Fibroblast of peridontal ligament (primary cell): Measurements from ENCODE around the gene DHX8.
"Not testable (repeated sequence)": the region's sequence is repeated elsewhere in the genome, so short reads cannot be mapped to it uniquely, and the experiment has no call there.

Source experiments
- DNase-seq: peaks from one replicate; pipeline ENCODE4 v3.0.0-alpha.2; 2010; ENCODE audit errors: extremely low read depth

Gene DHX8

DNA sequence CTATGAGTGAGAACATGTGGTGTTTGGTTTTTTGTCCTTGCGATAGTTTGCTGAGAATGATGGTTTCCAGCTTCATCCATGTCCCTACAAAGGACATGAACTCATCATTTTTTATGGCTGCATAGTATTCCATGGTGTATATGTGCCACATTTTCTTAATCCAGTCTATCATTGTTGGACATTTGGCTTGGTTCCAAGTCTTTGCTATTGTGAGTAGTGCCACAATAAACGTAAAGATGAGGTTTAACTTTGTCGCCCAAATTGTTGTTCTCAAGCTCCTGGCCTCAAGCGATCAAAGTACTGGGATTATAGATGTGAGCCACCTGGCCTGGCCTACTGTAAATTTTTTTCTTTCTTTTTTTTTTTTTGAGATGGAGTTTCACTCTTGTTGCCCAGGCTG lies 21.2 kb upstream of the DHX8 start:
- DNase-seq: not testable (repeated sequence)

DNA sequence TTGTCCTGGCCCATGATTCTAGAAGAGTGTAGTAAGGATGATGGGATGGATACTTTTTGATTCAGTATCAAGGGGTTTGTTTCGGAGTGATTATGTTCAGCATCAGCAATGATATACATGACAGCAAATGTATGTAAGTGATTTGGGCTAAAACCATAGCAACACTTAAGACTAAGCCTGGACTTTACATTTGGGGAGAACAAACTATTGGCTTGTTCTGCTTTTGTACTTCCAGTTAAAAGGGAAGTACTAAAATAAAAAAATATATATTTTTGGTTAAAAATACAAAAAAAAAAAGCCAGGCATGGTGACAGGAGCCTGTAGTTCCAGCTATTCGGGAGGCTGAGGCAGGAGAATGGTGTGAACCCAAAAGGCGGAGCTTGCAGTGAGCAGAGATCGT lies 20.5 kb upstream of the DHX8 start:
- DNase-seq: no peak

DNA sequence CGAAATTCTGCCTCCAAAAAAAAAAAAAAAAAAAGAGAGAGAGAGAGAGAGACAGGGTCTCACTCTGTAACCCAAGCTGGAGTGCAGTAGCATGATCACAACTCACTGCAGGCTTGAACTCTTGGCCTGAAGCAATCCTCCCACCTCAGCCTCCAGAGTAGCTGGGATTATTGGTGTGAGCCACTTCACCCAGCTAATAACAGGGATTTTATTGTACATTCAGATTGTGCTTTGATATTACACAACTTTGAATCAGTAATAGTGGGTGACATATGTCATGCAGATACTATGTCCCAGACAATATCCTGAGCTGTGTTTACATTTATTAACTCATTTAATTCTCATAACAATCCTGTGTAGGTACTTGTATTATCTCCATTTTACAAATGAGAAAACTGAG lies 19.7 kb upstream of the DHX8 start:
- DNase-seq: no peak

DNA sequence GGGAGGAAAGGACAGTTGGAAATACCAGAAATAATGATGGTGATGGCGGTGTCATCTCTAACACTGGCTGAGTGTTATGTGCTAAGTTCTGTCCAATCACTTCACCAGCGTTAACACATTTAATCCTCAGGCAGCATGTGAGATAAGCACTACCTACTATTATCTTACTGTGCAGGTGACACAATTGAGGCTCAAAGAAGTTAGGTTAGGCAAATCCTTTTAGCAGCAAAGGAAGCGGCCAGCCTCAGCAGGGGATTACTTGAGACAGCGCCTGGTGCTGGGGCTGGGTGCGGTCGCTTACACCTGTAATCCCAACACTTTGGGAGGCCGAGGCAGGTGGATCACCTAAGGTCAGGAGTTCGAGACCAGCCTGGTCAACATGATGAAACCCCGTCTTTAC lies 18.7 kb upstream of the DHX8 start:
- DNase-seq: no peak

DNA sequence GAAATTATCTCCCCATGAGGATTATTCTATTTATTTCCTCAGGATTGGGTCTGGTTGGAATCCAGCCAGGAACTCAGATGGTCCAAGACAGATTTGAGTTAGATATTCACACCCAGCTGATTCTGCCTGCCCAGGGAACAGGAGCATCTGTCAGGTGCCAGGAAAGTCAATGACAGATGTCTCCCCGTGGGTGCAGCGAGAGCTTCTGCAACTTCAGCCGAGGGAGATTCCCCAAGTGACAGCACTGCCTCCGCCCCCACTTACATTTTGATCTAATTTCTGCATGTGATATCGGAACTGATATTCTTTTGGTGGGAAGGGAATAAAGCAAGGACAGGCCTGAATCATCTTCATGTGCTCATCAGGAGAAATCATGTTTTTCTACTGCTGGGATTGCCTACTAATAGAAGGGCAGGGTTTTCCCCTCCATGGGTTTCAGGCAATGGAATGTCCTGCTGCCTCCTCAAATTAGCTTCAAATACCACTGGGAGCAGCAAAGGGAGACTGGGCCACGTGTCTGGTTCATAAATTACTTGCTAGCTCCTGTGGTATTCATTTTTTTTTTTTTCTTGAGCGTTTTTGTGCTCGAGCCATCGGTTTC lies 15.7 kb upstream of the DHX8 start:
- DNase-seq: peak; percentile 94

DNA sequence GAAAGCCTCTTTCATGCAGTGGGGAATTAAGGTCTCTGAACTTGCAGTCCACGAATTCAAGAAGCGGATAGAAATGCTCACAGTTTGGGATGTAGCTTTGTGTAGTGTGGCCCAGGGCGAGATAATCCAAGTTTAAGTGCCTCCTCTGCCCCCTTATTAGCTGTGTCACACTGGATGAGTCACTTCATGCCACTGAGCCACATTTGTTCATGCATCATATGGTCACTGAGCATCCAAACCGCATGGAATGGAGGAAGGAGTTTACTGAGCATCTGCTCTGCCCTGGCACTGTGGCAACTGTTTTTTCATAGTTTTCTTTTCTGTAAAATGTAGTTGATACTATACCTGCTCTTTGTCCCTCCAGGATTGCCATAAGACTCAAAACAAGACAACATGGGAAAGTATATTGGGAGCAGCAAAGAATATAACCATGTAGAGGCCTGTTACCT lies 15.1 kb upstream of the DHX8 start:
- DNase-seq: peak; percentile 70

DNA sequence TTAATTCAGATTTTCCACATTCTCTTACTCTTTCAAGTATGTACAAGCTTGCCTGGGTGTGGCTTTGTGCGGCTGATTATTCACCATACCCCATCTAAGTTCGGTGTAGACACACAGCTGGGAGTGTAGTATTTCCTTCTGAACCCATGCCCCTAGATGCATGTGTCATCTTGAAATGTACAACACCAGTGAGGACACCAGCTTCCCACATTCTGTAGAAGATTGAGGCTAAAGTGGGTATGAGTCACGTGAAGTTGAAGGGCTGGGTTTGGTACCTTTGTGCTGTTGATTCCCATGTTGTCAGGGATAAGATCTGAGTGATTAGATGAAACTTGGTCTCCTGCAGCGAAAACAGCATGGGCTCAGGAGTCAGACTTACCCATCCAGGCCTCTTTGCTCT lies 14.6 kb upstream of the DHX8 start:
- peak; percentile 86 for DNase-seq

DNA sequence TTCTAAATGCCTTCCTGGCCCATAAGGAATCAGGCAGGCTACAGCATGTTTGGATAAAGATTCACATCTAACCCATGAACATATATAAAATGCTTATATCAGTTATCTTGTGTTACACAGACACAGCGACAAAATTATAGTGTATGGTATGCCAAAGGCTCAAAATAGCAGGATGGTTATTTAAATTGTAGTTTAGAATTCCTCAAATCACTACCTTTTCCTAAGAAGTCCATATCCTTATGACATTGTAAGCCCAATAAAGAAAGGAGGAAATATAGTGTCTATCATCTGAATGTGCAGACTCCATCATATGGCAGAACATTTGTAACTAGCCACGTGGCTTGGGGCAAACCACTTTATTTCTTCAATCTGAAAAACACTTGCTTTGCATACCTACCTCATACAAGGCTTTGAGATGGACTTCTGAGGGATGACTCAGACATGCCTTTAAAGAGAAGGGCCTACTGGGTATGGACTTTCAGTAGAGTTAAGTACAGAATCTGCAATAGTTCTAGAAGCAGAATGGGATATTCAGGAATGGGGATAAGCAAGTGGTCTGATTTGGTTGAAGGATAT lies 12.1 kb upstream of the DHX8 start:
- DNase-seq: no peak

DNA sequence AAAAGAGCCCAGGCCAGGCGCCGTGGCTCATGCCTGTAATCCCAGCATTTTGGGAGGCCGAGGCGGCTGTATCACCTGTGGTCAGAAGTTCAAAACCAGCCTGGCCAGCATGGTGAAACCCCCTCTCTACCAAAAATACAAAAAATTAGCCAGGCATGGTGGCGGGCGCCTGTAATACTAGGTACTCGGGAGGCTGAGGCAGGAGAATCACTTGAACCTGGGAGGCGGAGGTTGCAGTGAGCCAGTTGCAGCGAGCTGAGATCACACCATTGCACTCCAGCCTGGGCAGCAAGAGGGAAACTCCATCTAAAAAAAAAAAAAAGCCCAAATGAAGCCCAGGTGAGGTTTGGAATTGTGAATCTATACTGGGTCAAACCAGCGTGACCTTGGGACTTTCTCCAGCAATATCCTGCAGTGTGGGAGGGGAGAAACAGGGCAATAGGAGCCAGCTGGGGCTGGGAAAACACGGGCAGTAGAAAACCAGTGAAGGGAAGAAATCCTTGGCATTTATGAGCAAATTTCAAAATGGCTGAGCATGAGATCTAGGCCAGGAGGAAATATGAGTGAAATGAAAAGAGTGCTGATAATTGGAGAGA lies 8.2 kb upstream of the DHX8 start:
- DNase-seq: no peak

DNA sequence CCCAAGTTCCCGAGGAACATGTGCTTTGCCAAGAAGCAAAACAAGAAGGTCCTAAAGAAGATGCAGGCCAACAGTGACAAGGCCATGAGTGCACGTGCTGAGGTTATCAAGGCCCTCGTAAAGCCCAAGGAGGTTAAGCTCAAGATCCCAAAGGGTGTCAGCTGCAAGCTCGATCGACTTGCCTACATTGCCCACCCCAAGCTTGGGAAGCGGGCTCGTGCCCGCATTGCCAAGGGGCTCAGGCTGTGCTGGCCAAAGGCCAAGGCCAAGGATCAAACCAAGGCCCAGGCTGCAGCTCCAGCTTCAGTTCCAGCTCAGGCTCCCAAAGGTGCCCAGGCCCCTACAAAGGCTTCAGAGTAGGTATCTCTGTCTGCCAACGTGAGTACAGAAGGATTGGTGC lies 7.5 kb upstream of the DHX8 start:
- DNase-seq: not testable (repeated sequence)

DNA sequence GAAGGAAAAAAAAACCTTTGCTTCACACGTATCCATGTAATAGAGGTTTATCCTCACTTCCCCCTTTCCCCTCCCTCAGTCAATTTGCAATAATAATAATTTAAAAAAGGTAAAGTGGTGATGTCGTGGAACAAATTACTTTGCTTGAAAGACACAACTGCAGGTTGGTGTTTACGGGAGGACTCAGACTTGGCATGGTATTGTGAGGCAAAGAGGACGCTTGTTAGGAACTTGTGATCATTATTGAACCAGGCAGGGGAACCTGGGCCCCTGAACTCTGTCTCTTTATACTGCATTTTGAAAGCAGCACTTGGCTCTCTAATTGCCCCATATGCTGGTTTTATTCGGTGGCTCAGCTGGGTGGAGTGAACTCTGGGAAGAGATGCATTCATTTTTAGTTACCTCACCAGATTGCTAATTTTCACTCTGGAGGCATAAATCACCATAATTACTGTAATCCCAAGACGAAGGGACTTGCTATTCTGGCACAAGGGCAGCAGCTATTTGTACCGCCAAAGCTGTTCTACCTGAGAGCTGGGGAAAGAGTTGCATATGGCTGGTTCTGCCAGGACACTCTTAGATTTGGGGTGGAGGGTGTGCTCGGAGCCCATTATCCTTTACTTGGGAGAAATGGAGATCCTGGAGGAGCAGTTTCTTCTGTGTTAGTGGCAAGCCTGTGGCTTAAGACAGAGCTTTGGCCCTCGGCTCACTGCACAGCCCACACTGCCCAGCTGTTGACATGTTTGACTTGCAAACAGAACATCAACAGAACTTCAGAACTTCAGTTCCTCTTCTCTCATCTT lies 5.7 kb upstream of the DHX8 start:
- no peak for DNase-seq

DNA sequence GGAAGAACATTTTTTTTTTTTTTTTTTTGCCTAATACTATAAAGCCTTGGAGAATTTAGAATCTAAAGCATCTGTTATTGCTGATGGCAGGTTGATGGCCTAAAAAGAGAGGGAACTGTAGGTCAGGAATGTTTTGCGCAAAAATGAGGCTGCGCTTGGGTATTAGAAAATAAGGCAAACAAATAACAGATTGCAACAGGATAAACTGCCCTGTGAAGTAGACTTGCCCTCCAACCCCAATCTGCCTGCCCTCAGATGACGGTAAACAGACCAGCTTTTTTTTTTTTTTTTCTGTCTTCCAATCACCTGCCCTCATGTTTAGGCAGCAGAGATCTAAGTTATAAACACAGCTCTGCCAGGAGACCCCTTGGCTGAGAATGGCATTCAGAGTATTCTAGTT lies 3.8 kb upstream of the DHX8 start:
- no peak for DNase-seq

DNA sequence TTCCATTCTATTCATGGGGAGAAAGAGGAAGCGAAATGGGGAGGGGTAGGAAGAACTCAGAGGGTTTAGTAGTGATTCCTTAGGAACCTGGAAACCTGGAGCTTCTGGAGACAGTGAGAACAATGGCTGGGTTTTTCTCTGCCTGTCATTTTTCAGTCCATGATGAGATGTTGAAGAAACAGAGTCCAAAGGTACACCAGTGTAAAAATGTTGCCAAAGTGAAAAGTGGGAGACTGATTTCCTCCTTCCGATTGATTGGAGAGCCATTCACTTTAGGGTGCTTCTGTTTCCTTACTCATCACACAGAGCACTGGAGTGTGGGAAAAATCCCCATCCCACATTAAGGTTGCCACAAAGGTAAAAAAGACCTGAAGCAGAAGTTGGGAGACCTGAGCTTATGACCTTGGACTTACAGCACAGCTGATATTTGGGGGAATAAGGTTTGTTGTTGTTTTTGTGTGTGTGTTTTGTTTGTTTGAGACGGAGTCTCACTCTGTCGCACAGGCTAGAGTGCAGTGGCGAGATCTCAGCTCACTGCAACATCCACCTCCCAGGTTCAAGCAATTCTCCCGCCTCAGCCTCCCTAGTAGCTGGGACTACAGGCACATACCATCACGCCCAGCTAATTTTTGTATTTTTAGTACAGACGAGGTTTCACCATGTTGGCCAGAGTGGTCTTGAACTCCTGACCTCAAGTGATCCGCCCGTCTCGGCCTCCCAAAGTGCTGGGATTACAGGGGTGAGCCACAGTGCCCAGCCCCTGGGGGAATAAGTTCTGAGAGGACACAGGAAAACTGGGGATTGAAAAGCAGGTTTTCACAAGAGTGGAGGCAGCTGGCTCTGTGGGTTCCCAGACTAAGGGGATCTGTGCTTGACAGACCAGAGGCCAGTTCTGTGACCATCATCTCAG lies 1.4 kb upstream of the DHX8 start:
- no peak for DNase-seq

DNA sequence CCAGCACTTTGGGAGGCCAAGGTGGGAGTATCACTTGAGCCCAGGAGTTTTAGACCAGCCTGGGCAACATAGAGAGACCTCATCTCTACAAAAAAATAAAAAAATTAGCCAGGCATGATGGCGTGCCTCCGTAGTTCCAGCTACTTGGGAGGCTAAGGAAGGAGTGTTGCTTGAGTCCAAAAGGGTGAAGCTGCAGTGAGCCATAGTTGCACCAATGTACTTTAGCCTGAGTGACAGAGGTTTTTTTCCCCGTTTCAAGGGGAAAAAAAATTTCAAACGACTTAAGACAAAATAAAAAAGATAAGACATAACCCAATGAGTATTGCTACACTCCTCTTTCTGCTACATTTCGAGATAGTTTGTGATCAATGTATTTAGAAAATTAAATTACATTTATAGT lies 6.8 kb downstream of the DHX8 start:
- DNase-seq: no peak

DNA sequence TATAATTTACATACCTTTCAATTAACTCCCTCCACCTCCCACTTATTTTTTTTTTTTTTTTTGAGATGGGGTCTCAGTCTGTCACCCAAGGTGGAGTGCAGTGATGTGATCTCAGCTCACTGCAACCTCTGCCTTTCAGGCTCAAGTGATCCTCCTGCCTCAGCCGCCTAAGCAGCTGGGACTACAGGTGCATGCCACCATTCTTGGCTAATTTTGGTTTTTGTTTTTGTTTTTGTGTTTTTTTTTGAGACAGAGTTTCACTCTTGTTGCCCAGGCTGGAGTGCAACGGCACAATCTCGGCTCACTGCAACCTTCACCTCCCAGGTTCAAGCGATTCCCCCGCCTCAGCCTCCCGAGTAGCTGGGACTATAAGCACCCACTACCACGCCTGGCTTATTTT lies 25.7 kb downstream of the DHX8 start:
- DNase-seq: not testable (repeated sequence)

DNA sequence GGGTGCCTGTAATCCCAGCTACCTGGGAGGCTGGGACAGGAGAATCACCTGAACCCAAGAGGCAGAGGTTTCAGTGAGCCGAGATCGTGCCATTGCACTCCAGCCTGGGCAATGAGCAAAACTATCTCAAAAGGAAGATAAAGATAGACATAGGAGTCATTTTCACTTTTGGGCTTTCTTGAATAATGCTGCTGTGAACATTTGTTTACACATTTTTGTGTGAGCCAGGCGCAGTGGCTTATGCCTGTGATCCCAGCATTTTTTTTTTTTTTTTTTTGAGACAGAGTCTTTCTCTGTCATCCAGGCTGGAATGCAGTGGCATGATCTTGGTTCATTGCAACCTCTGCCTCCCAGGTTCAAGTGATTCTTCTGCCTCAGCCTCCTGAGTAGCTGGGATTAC lies 27.4 kb downstream of the DHX8 start:
- DNase-seq: not testable (repeated sequence)

DNA sequence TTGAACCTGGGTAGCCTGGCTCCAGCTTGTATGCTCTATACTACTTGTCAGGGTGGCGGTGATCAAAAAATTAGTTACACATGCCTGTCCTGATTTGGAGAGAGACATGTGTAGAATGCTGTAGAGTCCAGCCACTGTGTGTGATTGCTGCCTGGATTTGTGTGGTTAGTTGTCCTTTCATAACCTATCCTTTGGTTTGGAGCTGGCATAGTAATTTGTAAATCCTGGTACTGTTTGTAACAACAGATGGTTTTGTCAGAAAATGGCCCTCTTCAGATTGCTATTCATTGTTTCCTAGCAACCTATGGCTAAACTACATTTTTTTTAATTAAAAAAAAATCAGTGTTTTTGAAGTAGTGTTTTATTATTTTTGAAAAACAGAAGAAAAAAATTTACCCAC lies 31.9 kb downstream of the DHX8 start:
- peak; percentile 79 for DNase-seq

DNA sequence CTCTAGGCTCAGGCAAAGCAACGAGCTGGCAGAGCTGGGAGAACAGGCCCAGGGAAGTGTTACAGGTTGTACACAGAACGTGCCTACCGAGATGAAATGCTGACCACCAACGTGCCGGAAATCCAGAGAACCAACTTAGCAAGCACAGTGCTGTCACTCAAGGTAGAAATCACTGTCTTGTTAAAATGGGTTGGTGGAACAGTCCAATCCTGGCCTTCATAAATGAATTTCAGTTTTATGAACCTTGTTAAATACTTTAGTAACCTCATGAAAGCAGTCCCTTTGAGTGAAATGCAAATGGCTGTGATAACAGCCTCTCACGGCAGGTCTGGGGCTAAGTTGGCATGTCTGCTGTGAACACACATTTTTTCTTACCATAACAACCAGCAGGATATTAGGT lies 33.4 kb downstream of the DHX8 start:
- DNase-seq: no peak

DNA sequence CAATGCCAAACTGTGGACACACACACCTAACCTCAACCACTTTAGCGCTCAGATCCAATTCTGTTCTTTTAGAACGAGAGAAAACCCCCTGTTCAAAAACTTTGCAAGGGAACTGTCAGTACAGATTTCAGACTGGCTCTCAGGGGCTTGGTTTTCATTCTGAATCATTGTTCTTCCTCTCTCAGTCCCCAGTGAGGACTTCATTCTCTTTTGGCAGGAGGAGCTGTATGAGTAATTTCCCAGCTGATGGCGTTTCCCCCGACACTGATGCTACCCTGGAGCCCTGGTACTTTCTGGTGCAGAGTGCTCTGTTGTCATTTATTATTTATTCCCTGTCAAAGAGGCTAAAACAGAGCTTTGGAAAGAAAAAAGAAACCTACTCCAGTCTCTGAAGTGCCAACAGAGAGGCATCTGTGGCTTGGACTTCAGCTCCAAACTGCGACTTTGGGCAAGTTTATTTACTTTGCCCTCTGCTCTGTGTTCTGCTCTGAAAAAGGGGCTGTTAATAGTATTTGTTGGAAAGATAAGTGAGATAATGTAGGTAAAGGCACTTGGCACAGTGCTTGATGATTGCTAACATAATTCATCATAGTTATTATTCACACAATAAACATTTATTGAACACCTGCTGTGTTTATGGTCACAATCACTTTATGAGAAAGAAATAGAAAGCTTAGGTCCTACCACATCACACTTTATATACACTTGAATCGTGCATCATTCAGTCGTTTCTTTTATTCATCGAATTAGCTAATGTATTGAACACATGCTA lies 34.0 kb downstream of the DHX8 start:
- peak; percentile 82 for DNase-seq

DNA sequence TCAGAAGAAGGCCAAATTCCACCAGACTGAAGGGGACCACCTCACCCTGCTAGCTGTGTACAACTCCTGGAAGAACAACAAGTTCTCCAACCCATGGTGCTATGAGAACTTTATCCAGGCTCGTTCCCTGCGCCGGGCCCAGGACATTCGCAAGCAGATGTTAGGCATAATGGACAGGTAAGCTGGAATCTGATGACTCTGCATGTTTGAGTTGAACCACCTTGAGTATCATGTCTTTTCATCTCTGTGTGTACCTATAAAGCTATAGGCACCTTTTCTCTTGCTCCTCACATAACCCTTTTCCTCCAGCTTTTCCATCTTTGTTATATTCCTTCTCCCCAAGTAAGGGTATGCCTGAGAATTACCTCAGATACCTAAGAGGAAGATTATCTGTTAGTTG lies 37.6 kb downstream of the DHX8 start:
- no peak for DNase-seq

DNA sequence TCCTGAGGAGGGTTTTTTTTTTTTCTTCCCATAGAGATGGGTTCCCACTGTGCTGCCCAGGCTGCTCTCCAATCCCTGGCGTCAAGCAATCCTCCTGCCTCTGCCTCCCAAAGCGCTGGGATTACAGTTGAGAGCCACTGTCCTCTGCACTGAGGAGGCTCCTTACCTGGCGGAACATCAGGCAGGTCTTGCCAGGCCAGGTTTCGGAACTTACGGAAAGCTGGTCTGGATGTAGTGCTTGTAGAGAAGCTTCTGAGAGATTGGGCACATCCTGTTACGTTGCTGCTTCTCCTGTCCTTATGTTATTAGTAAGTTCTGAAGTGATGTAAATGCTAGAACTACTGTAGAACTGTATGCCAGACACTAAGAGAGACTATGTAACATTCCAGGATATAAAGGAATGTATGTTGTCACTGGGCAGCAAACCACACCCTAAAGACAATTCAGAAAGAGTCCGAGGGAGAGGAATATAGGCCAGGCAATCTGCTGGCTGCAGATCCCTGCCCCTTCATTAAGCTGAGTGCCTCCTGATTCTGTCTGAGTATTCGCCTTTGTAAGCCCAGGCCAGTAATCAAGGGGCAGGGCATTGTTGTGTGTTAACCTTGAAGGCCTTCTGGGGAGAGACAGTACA lies 41.3 kb downstream of the DHX8 start:
- DNase-seq: no peak
